Calu3 (cell line): ENCODE data around the gene GRIA1. TPM values are rescaled to one million over a fixed set of nuclear protein-coding genes. Genes with fewer than 3 reads are reported as not detected.

Experiments used
- BruUV-seq: library from RNA; stranded (reverse); fragments of 400-500 nt; replicated peaks from 2 replicates; lab custom pipeline; 2021; lab: Mats Ljungman, UMichigan
- CTCF ChIA-PET: fragments of 300-600 bp; sonication (Branson Sonifier 250); formaldehyde crosslinking; loops from one replicate; lab custom pipeline; 2022; ENCODE audit warnings: antibody characterized with exemption; lab: Charles Lee
- DNase-seq: peaks from one replicate; pipeline ENCODE4 v3.0.0; 2022
- H3K27ac Mint-ChIP-seq: one replicate; pipeline ENCODE4 v1.8.0; 2022; ENCODE audit warnings: mixed read lengths; ENCODE audit not compliant: unreplicated experiment
- H3K27me3 Mint-ChIP-seq: one replicate; pipeline ENCODE4 v1.8.0; 2022; ENCODE audit warnings: mixed read lengths; ENCODE audit not compliant: unreplicated experiment
- H3K36me3 Mint-ChIP-seq: one replicate; pipeline ENCODE4 v1.8.0; 2022; ENCODE audit warnings: mild to moderate bottlenecking, moderate library complexity, mixed read lengths; ENCODE audit not compliant: insufficient read depth, unreplicated experiment
- H3K4me1 Mint-ChIP-seq: one replicate; pipeline ENCODE4 v1.8.0; 2022; ENCODE audit warnings: mild to moderate bottlenecking, low read depth, mixed read lengths; ENCODE audit not compliant: unreplicated experiment
- H3K4me3 Mint-ChIP-seq: one replicate; pipeline ENCODE4 v1.8.0; 2022; ENCODE audit warnings: mild to moderate bottlenecking, low read depth, moderate library complexity, mixed read lengths; ENCODE audit not compliant: unreplicated experiment
- H3K9me3 Mint-ChIP-seq: one replicate; pipeline ENCODE4 v1.8.0; 2022; ENCODE audit warnings: low read depth, mixed read lengths; ENCODE audit not compliant: unreplicated experiment
- intact Hi-C: fragments of 100-400 bp; cut with micrococcal nuclease; formaldehyde crosslinking; loops from one replicate; pipeline ENCODE4 v1.10.0; 2022; ENCODE audit not compliant: unreplicated experiment
- total RNA-seq: library from RNA; stranded (reverse); gene quantifications from 2 replicates; pipeline ENCODE4 v1.2.3, GENCODE V29; 2022
- TF ChIP-seq, protein P1 (sequence below): fragments of 200-600 bp; IDR thresholded peaks from one replicate; pipeline ENCODE4 v1.8.0; 2022; ENCODE audit warnings: antibody characterized with exemption; ENCODE audit not compliant: unreplicated experiment

GRIA1 gene
- total RNA-seq, 1 experiment from 2014 or later, result not detected

GRCh38 chr5:153504726-153505125, 14.3 kb downstream of the GRIA1 start:
- CTCF ChIA-PET, result no interaction called here
- H3K36me3 Mint-ChIP-seq, result no peaks in the 10 kb centered on the region
- H3K4me1 Mint-ChIP-seq, result no peaks in the 10 kb centered on the region
- no peak overlapping the region for H3K4me3 Mint-ChIP-seq
- H3K9me3 Mint-ChIP-seq, result peaks cover 4% of the 10 kb centered on the region
- intact Hi-C loops, result loop anchor here (10.0 kb wide), 1 partner anchor 270 kb away; no protein-coding TSS in a partner anchor
- TF ChIP-seq, protein P1, sequence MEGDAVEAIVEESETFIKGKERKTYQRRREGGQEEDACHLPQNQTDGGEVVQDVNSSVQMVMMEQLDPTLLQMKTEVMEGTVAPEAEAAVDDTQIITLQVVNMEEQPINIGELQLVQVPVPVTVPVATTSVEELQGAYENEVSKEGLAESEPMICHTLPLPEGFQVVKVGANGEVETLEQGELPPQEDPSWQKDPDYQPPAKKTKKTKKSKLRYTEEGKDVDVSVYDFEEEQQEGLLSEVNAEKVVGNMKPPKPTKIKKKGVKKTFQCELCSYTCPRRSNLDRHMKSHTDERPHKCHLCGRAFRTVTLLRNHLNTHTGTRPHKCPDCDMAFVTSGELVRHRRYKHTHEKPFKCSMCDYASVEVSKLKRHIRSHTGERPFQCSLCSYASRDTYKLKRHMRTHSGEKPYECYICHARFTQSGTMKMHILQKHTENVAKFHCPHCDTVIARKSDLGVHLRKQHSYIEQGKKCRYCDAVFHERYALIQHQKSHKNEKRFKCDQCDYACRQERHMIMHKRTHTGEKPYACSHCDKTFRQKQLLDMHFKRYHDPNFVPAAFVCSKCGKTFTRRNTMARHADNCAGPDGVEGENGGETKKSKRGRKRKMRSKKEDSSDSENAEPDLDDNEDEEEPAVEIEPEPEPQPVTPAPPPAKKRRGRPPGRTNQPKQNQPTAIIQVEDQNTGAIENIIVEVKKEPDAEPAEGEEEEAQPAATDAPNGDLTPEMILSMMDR, result no peak
- BruUV-seq, result no TSS peak
- H3K27me3 Mint-ChIP-seq, result peaks cover 56% of the 10 kb centered on the region
- no peak overlapping the region for H3K27ac Mint-ChIP-seq
- no peak for DNase-seq

- Mint-ChIP-seq H3K36me3 (no peaks in the 10 kb centered on the region), H3K27ac (no peak overlapping the region), H3K9me3 (peaks cover 4% of the 10 kb centered on the region), H3K4me3 (no peak overlapping the region), H3K4me1 (no peaks in the 10 kb centered on the region), H3K27me3 (peaks cover 68% of the 10 kb centered on the region)
- TF ChIP-seq, protein P1, result no peak
- no peak for DNase-seq
- BruUV-seq, result no TSS peak
- intact Hi-C loops, result loop anchor here (10.0 kb wide), 1 partner anchor 266 kb away; no protein-coding TSS in a partner anchor
- CTCF ChIA-PET, result no interaction called here
Observed at GRCh38 chr5:153508700-153509099, 18.2 kb downstream of the GRIA1 start.

DNA sequence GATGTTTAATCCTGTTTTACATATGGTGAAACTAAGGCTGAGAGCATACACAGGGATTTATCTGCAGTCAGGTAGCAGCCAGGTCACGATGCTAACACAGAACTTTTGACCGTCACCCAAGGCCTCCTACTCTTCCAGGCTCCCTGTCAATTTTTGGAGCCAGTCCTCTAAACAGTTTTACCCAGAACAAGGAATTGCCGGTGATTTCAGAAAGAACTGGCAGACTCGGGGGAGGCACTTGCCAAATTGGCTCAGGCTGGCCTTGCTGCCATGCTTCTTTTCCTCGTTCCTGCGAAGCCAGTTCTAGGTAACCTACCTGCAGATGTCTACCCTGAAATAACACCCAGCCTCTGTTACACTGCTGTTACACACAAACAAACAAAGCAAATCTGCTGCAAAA, 21.2 kb downstream of the GRIA1 start:
- intact Hi-C loops, result no loop called here
- no TSS peak for BruUV-seq

GRCh38 chr5:153513156-153513555, 22.7 kb downstream of the GRIA1 start:
- TF ChIP-seq, protein P1, result no peak
- Mint-ChIP-seq H3K4me1 (no peaks in the 10 kb centered on the region), H3K4me3 (no peak overlapping the region), H3K27ac (no peak overlapping the region), H3K36me3 (no peaks in the 10 kb centered on the region), H3K27me3 (peaks cover 44% of the 10 kb centered on the region), H3K9me3 (no peaks in the 10 kb centered on the region)
- intact Hi-C loops, result no loop called here
- DNase-seq, result no peak
- BruUV-seq, result no TSS peak
- CTCF ChIA-PET, result no interaction called here

More for the DNA sequence above, 21.2 kb downstream of the GRIA1 start:
- Mint-ChIP-seq H3K36me3 (no peaks in the 10 kb centered on the region), H3K9me3 (peaks cover 4% of the 10 kb centered on the region), H3K4me1 (no peaks in the 10 kb centered on the region), H3K27me3 (peaks cover 60% of the 10 kb centered on the region), H3K27ac (no peak overlapping the region), H3K4me3 (no peak overlapping the region)
- DNase-seq, result no peak
- TF ChIP-seq, protein P1, result no peak
- CTCF ChIA-PET, result no interaction called here
